ENCODE data around the gene WDR47. TPM values are rescaled to one million over a fixed set of nuclear protein-coding genes. Genes with fewer than 3 reads are reported as not detected.
"Not testable (repeated sequence)": the region's sequence is repeated elsewhere in the genome, so short reads cannot be mapped to it uniquely, and the experiment has no call there.

WDR47 gene
- polyA plus RNA-seq, 1 donor from 2014 or later, result 65.7 TPM

DNA sequence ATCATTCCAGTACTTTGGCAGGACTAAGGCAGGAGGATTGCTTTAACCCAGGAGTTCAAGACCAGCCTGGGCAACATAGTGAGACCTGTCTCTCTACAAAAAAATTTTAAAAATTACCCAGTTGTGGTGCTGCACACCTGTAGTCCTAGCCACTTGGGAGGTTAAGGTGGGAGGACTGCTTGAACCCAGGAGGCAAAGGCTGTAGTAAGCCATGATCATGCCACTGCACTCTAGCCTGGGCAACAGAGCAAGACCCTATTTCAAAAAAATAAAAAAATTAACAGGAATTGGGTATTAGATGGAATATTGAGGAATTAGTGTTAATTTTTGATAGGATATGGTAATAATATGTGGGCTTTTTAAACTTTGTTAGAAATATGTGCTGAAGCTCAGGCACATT is 17.1 kb upstream of the WDR47 start:
- Histone ChIP-seq H2AFZ (ENCODE audit: low read depth, low read length) (no peak overlapping the region), H3K27ac (ENCODE audit: low read length) (no peak overlapping the region), H3K79me2 (replicated peaks; ENCODE audit: insufficient read depth, low read length) (no peaks in the 10 kb centered on the region), H3K36me3 (ENCODE audit: insufficient read depth, low read length) (no peaks in the 10 kb centered on the region), H3K4me3 (ENCODE audit: low read length) (no peak overlapping the region), H3F3A (ENCODE audit: insufficient read depth, low read length, poor library complexity, severe bottlenecking) (no peaks in the 10 kb centered on the region), H3K9ac (ENCODE audit: low read length) (no peak overlapping the region), H3K4me2 (ENCODE audit: low read length) (no peak overlapping the region), H4K20me1 (ENCODE audit: insufficient read depth) (no peaks in the 10 kb centered on the region), H3K27me3 (ENCODE audit: insufficient read depth, low read depth, low read length) (no peaks in the 10 kb centered on the region), H3K9me2 (ENCODE audit: insufficient read depth, low read length) (no peaks in the 10 kb centered on the region), H3K9me3 (ENCODE audit: low read length) (no peaks in the 10 kb centered on the region)
- no peak for TF ChIP-seq RAD21 (conservative IDR thresholded peaks at IDR 0.05)
- no peak for TF ChIP-seq SMC3 (conservative IDR thresholded peaks at IDR 0.05; ENCODE audit: poor library complexity)
- TF ChIP-seq, protein P1, sequence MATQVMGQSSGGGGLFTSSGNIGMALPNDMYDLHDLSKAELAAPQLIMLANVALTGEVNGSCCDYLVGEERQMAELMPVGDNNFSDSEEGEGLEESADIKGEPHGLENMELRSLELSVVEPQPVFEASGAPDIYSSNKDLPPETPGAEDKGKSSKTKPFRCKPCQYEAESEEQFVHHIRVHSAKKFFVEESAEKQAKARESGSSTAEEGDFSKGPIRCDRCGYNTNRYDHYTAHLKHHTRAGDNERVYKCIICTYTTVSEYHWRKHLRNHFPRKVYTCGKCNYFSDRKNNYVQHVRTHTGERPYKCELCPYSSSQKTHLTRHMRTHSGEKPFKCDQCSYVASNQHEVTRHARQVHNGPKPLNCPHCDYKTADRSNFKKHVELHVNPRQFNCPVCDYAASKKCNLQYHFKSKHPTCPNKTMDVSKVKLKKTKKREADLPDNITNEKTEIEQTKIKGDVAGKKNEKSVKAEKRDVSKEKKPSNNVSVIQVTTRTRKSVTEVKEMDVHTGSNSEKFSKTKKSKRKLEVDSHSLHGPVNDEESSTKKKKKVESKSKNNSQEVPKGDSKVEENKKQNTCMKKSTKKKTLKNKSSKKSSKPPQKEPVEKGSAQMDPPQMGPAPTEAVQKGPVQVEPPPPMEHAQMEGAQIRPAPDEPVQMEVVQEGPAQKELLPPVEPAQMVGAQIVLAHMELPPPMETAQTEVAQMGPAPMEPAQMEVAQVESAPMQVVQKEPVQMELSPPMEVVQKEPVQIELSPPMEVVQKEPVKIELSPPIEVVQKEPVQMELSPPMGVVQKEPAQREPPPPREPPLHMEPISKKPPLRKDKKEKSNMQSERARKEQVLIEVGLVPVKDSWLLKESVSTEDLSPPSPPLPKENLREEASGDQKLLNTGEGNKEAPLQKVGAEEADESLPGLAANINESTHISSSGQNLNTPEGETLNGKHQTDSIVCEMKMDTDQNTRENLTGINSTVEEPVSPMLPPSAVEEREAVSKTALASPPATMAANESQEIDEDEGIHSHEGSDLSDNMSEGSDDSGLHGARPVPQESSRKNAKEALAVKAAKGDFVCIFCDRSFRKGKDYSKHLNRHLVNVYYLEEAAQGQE (IDR thresholded peaks at IDR 0.05; ENCODE audit: borderline replicate concordance), result no peak
- TF ChIP-seq, protein P2, sequence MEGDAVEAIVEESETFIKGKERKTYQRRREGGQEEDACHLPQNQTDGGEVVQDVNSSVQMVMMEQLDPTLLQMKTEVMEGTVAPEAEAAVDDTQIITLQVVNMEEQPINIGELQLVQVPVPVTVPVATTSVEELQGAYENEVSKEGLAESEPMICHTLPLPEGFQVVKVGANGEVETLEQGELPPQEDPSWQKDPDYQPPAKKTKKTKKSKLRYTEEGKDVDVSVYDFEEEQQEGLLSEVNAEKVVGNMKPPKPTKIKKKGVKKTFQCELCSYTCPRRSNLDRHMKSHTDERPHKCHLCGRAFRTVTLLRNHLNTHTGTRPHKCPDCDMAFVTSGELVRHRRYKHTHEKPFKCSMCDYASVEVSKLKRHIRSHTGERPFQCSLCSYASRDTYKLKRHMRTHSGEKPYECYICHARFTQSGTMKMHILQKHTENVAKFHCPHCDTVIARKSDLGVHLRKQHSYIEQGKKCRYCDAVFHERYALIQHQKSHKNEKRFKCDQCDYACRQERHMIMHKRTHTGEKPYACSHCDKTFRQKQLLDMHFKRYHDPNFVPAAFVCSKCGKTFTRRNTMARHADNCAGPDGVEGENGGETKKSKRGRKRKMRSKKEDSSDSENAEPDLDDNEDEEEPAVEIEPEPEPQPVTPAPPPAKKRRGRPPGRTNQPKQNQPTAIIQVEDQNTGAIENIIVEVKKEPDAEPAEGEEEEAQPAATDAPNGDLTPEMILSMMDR (IDR thresholded peaks at IDR 0.05; ENCODE audit: poor library complexity, severe bottlenecking), result no peak
- no peak for TF ChIP-seq POLR2AphosphoS5 (IDR thresholded peaks at IDR 0.05)
- TF ChIP-seq TAF1 (IDR thresholded peaks at IDR 0.05; ENCODE audit: low read depth), result no peak
- TF ChIP-seq MXI1 (conservative IDR thresholded peaks at IDR 0.05; ENCODE audit: poor library complexity, severe bottlenecking), result no peak
- TF ChIP-seq EP300 (conservative IDR thresholded peaks at IDR 0.05; ENCODE audit: poor library complexity, severe bottlenecking), result no peak
- TF ChIP-seq EZH2 (IDR thresholded peaks at IDR 0.05; ENCODE audit: borderline replicate concordance, insufficient read depth, low read length, poor library complexity, severe bottlenecking), result no peak

DNA sequence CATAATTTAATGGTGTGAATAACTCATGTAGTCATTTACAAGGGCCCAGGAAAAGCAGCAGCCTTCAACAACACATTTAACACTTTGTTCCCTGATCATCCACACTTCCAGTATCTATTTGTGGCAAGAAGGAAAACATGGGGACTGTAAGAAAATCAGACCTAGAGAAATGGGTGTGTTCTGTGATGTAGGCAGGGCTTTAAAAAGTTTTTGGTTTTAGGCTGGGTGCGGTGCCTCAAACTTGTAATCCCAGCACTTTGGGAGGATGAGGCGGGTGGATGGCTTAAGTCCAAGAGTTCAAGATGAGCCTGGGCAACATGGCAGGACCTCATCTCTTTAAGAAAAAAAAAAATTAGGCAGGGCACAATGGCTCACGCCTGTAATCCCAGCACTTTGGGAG is 14.2 kb upstream of the WDR47 start:
- Histone ChIP-seq H3F3A (ENCODE audit: insufficient read depth, low read length, poor library complexity, severe bottlenecking) (no peaks in the 10 kb centered on the region), H3K79me2 (replicated peaks; ENCODE audit: insufficient read depth, low read length) (no peaks in the 10 kb centered on the region), H3K36me3 (ENCODE audit: insufficient read depth, low read length) (no peaks in the 10 kb centered on the region), H3K27me3 (ENCODE audit: insufficient read depth, low read depth, low read length) (no peaks in the 10 kb centered on the region), H3K4me3 (ENCODE audit: low read length) (no peak overlapping the region), H3K9me3 (ENCODE audit: low read length) (no peaks in the 10 kb centered on the region), H3K27ac (ENCODE audit: low read length) (no peak overlapping the region), H3K9me2 (ENCODE audit: insufficient read depth, low read length) (no peaks in the 10 kb centered on the region), H3K4me2 (ENCODE audit: low read length) (no peak overlapping the region), H4K20me1 (ENCODE audit: insufficient read depth) (no peaks in the 10 kb centered on the region), H3K9ac (ENCODE audit: low read length) (no peak overlapping the region), H2AFZ (ENCODE audit: low read depth, low read length) (no peak overlapping the region)
- no peak for TF ChIP-seq EZH2 (IDR thresholded peaks at IDR 0.05; ENCODE audit: borderline replicate concordance, insufficient read depth, low read length, poor library complexity, severe bottlenecking)
- no peak for TF ChIP-seq EP300 (conservative IDR thresholded peaks at IDR 0.05; ENCODE audit: poor library complexity, severe bottlenecking)
- TF ChIP-seq TAF1 (IDR thresholded peaks at IDR 0.05; ENCODE audit: low read depth), result no peak

DNA sequence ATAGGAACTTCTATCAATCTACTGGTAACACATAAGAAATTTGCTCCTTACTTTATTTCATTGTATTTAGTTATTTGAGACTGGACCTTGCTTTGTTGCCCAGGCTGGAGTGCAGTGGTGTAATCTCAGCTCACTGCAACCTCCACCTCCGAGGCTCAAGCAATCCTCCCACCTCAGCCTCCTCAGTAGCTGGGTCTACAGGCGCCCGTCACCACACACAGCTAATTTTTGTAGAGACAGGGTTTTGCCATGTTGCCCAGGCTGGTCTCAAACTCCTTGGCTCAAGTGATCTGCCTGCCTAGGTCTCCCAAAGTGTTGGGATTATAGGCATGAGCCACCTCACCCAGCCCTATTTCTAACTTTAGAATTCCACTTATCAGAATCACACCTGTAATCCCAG is 10.2 kb upstream of the WDR47 start:
- not testable (repeated sequence) for H3K9ac ChIP-seq (ENCODE audit: low read length); H3K36me3 ChIP-seq (ENCODE audit: insufficient read depth, low read length); H3K9me2 ChIP-seq (ENCODE audit: insufficient read depth, low read length); H3K9me3 ChIP-seq (ENCODE audit: low read length); H3F3A ChIP-seq (ENCODE audit: insufficient read depth, low read length, poor library complexity, severe bottlenecking); H3K4me2 ChIP-seq (ENCODE audit: low read length); H3K4me3 ChIP-seq (ENCODE audit: low read length); H2AFZ ChIP-seq (ENCODE audit: low read depth, low read length); H3K27me3 ChIP-seq (ENCODE audit: insufficient read depth, low read depth, low read length); H3K27ac ChIP-seq (ENCODE audit: low read length); H3K79me2 ChIP-seq (replicated peaks; ENCODE audit: insufficient read depth, low read length); H4K20me1 ChIP-seq (ENCODE audit: insufficient read depth)

Measured in neural cell (in vitro differentiated cells).